ENCODE measurements around the gene GNG11. TPM values are rescaled to one million over a fixed set of nuclear protein-coding genes. Genes with fewer than 3 reads are reported as not detected.

The GNG11 gene
- not detected for total RNA-seq

- CTCF ChIA-PET, result interaction anchor here (0.5 to 1.0 kb wide), 4 partner anchors 19 to 557 kb away, joined by 3 to 4 read pairs (median 3); no protein-coding TSS in a partner anchor
- H3K36me3 Mint-ChIP-seq (ENCODE audit: low read depth), result no peaks in the 10 kb centered on the region
- H3K4me3 Mint-ChIP-seq, result peak within 1 kb of the TSS; percentile 40
- DNase-seq (peak; percentile 53), ATAC-seq (peak; percentile 75)
- no peaks in the 10 kb centered on the region for H3K4me1 Mint-ChIP-seq
- no peaks in the 10 kb centered on the region for H3K9me3 Mint-ChIP-seq (ENCODE audit: low read depth)
- no peak within 1 kb of the TSS for H3K27ac Mint-ChIP-seq
- intact Hi-C loops (cut with DNase I, micrococcal nuclease), result no loop called here
- POLR2A ChIA-PET, result no interaction called here
- peaks cover 30% of the 10 kb centered on the region for H3K27me3 Mint-ChIP-seq
Observed at GRCh38 chr7:93921607-93922566, at the start of gene GNG11. GNG11 (plus strand) TSS chr7:93921735; CDS start chr7:93922138, 403 bp downstream.

GRCh38 chr7:93873998-93874574 is 47.4 kb upstream of the GNG11 start:
- intact Hi-C loops (cut with DNase I, micrococcal nuclease), result no loop called here
- H3K27ac Mint-ChIP-seq, result no peak overlapping the region
- ChIA-PET CTCF (interaction anchor here (0.6 kb wide), 1 partner anchor 48 kb away, joined by 3 read pairs; the partner anchor contains the start of gene GNG11), POLR2A (no interaction called here)
- no peak overlapping the region for H3K4me3 Mint-ChIP-seq
- H3K36me3 Mint-ChIP-seq (ENCODE audit: low read depth), result no peaks in the 10 kb centered on the region
- no peak for DNase-seq
- no peaks in the 10 kb centered on the region for H3K4me1 Mint-ChIP-seq
- peaks cover 2% of the 10 kb centered on the region for H3K9me3 Mint-ChIP-seq (ENCODE audit: low read depth)
- H3K27me3 Mint-ChIP-seq, result no peaks in the 10 kb centered on the region
- no peak for ATAC-seq

GRCh38 chr7:93877742-93878141 is 43.8 kb upstream of the GNG11 start:
- no peaks in the 10 kb centered on the region for H3K27me3 Mint-ChIP-seq
- intact Hi-C loops (cut with DNase I, micrococcal nuclease), result no loop called here
- DNase-seq, result no peak
- POLR2A ChIA-PET, result no interaction called here
- CTCF ChIA-PET, result no interaction called here
- H3K4me3 Mint-ChIP-seq, result no peak overlapping the region
- H3K9me3 Mint-ChIP-seq (ENCODE audit: low read depth), result peaks cover 8% of the 10 kb centered on the region
- no peak for ATAC-seq
- no peaks in the 10 kb centered on the region for H3K4me1 Mint-ChIP-seq
- no peak overlapping the region for H3K27ac Mint-ChIP-seq
- no peaks in the 10 kb centered on the region for H3K36me3 Mint-ChIP-seq (ENCODE audit: low read depth)

GRCh38 chr7:93879356-93879755 is 42.2 kb upstream of the GNG11 start:
- CTCF ChIA-PET, result no interaction called here
- H3K4me3 Mint-ChIP-seq, result no peak overlapping the region
- H3K27ac Mint-ChIP-seq, result no peak overlapping the region
- peaks cover 7% of the 10 kb centered on the region for H3K9me3 Mint-ChIP-seq (ENCODE audit: low read depth)
- no peak for ATAC-seq
- intact Hi-C loops (cut with DNase I, micrococcal nuclease), result no loop called here
- no peaks in the 10 kb centered on the region for H3K4me1 Mint-ChIP-seq
- no peaks in the 10 kb centered on the region for H3K36me3 Mint-ChIP-seq (ENCODE audit: low read depth)
- no peaks in the 10 kb centered on the region for H3K27me3 Mint-ChIP-seq
- DNase-seq, result no peak
- POLR2A ChIA-PET, result no interaction called here

- intact Hi-C loops (cut with DNase I, micrococcal nuclease), result no loop called here
- Mint-ChIP-seq H3K4me3 (no peak overlapping the region), H3K36me3 (ENCODE audit: low read depth) (no peaks in the 10 kb centered on the region), H3K27ac (no peak overlapping the region), H3K9me3 (ENCODE audit: low read depth) (peaks cover 7% of the 10 kb centered on the region), H3K4me1 (no peaks in the 10 kb centered on the region), H3K27me3 (peaks cover 5% of the 10 kb centered on the region)
- CTCF ChIA-PET, result no interaction called here
- ATAC-seq, result no peak
- DNase-seq, result no peak
- POLR2A ChIA-PET, result no interaction called here
Observed at GRCh38 chr7:93882468-93882867, 39.1 kb upstream of the GNG11 start.

- Mint-ChIP-seq H3K4me1 (no peaks in the 10 kb centered on the region), H3K4me3 (no peak overlapping the region), H3K27me3 (peaks cover 11% of the 10 kb centered on the region), H3K27ac (no peak overlapping the region), H3K9me3 (ENCODE audit: low read depth) (peaks cover 7% of the 10 kb centered on the region), H3K36me3 (ENCODE audit: low read depth) (no peaks in the 10 kb centered on the region)
- intact Hi-C loops (cut with DNase I, micrococcal nuclease), result no loop called here
- CTCF ChIA-PET, result no interaction called here
- ATAC-seq (no peak), DNase-seq (no peak)
- POLR2A ChIA-PET, result no interaction called here
Observed at GRCh38 chr7:93883078-93883916, 38.2 kb upstream of the GNG11 start.

DNA sequence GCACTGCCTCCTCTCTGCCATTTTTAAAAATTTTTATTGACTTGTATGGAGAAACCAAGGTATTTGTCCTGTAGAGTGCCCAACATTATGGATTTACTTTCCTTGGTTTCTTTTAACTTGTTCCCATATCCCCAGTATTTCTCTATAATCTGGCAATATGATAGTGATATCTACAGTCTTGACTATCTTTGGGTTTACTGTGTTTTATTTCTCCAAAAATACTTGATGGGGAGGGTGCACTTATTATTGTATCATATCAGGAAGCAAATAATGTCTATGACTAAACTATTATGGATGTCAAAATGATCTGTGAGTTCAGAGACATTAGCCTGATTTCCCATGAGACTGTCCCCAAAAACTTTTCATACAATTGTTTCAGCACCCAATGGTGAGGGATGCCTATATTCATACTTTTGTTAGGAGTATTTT is 37.6 kb upstream of the GNG11 start:
- no peak for ATAC-seq
- no peak for DNase-seq
- H3K4me3 Mint-ChIP-seq, result no peak overlapping the region
- H3K27me3 Mint-ChIP-seq, result peaks cover 14% of the 10 kb centered on the region
- no peaks in the 10 kb centered on the region for H3K4me1 Mint-ChIP-seq
- ChIA-PET POLR2A (no interaction called here), CTCF (no interaction called here)
- H3K27ac Mint-ChIP-seq, result no peak overlapping the region
- no peaks in the 10 kb centered on the region for H3K36me3 Mint-ChIP-seq (ENCODE audit: low read depth)
- intact Hi-C loops (cut with DNase I, micrococcal nuclease), result no loop called here
- peaks cover 7% of the 10 kb centered on the region for H3K9me3 Mint-ChIP-seq (ENCODE audit: low read depth)

DNA sequence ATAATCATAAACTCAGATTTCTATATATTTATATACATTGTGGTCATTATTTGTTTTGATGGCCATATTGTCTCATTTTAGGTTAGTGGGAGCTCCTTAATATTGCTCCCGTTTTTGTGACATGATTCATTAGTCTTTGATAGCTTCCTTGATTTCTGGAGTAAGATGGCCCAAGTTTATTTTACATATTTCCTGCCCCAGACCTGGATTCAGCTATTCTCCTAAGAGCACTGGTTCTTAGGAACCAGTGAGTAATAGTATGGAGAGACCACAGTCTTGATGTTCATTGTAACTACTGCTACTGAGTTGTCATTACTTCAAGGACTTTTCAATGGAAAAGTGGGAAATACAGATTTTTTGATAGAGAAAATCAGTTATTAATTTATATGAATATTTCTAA is 37.0 kb upstream of the GNG11 start:
- POLR2A ChIA-PET, result no interaction called here
- intact Hi-C loops (cut with DNase I, micrococcal nuclease), result no loop called here
- CTCF ChIA-PET, result no interaction called here
- Mint-ChIP-seq H3K4me3 (no peak overlapping the region), H3K27me3 (peaks cover 19% of the 10 kb centered on the region), H3K9me3 (ENCODE audit: low read depth) (peaks cover 4% of the 10 kb centered on the region), H3K36me3 (ENCODE audit: low read depth) (no peaks in the 10 kb centered on the region), H3K27ac (no peak overlapping the region), H3K4me1 (peaks cover under 1% of the 10 kb centered on the region)
- no peak for DNase-seq
- no peak for ATAC-seq

GRCh38 chr7:93889261-93889660 is 32.3 kb upstream of the GNG11 start:
- peaks cover 9% of the 10 kb centered on the region for H3K4me1 Mint-ChIP-seq
- H3K27ac Mint-ChIP-seq, result no peak overlapping the region
- H3K36me3 Mint-ChIP-seq (ENCODE audit: low read depth), result no peaks in the 10 kb centered on the region
- POLR2A ChIA-PET, result no interaction called here
- no peak for DNase-seq
- peaks cover 45% of the 10 kb centered on the region for H3K27me3 Mint-ChIP-seq
- CTCF ChIA-PET, result interaction anchor here (0.6 to 1.1 kb wide), 2 partner anchors 18 to 711 kb away, joined by 3 read pairs; no protein-coding TSS in a partner anchor
- ATAC-seq, result no peak
- intact Hi-C loops (cut with DNase I, micrococcal nuclease), result no loop called here
- H3K4me3 Mint-ChIP-seq, result no peak overlapping the region
- no peaks in the 10 kb centered on the region for H3K9me3 Mint-ChIP-seq (ENCODE audit: low read depth)

DNA sequence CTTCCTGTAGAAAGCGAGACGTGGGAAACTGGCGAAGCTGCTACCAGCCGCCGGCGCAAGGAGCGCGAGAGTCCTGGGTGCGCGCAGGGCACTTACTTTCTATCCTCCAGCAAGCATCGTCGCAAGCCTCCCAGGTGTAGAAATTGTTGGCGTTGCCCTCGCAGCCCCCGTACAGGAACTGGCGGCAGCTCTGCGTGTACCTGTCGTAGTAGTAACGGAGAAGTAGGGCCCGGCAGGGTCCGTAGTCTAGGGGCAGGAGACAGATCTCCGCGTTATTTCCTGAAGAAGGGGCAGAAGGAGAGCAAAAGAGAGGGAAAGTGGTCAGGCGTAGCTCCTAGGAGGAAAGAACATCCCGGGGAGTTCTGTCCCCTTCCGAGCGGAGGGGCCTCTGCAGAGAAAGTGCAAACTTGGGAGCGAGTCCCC is 31.5 kb upstream of the GNG11 start:
- H3K27me3 Mint-ChIP-seq, result peaks cover 46% of the 10 kb centered on the region
- no peaks in the 10 kb centered on the region for H3K9me3 Mint-ChIP-seq (ENCODE audit: low read depth)
- DNase-seq (peak; percentile 32), ATAC-seq (peak; percentile 51)
- peak overlapping the region; percentile 32 for H3K4me3 Mint-ChIP-seq
- ChIA-PET CTCF (interaction anchor here (0.7 to 1.1 kb wide), 2 partner anchors 19 to 649 kb away, joined by 3 read pairs; no protein-coding TSS in a partner anchor), POLR2A (no interaction called here)
- no peak overlapping the region for H3K27ac Mint-ChIP-seq
- intact Hi-C loops (cut with DNase I, micrococcal nuclease), result no loop called here
- peaks cover 9% of the 10 kb centered on the region for H3K4me1 Mint-ChIP-seq
- H3K36me3 Mint-ChIP-seq (ENCODE audit: low read depth), result no peaks in the 10 kb centered on the region

DNA sequence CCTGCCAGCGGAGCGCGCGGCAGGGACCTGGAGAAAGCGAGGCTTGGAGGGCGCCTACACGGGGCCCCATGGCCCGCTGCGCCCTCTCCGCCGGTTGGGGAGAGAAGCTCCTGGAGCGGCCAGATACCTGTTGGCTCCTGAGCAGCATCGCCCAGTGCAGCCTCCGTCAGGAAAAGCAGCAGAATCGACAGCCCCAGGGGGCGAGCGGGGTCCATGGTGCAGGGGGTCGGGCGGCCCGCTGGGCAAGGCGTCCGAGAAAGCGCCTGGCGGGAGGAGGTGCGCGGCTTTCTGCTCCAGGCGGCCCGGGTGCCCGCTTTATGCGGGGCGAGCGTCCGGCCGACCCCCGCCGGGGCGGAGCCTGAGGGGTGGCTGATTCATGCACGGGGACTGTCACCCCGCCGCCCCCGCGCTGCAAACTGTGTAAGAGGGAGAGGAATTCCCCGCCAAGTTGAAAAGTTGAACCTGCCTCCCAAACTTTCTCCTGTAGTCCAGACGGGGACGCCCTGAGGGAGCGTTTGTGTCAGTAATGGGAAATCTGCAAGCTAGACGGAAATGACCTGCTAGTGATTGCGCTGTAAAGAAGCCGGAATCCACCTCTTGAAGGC is 31.0 kb upstream of the GNG11 start, which contains the start of gene TFPI2:
Gene TFPI2, minus strand, starts transcription at position 290 of the 605 bp plus-strand sequence. Its CDS starts 75 bp downstream, at position 215.
- ChIA-PET CTCF (interaction anchor here (0.6 to 0.7 kb wide), 3 partner anchors 22 to 649 kb away, joined by 3 to 4 read pairs (median 3); no protein-coding TSS in a partner anchor), POLR2A (no interaction called here)
- peak; percentile 55 for ATAC-seq
- Mint-ChIP-seq H3K4me3 (peak within 1 kb of the TSS; percentile 32), H3K27me3 (peaks cover 47% of the 10 kb centered on the region), H3K9me3 (ENCODE audit: low read depth) (no peaks in the 10 kb centered on the region), H3K36me3 (ENCODE audit: low read depth) (no peaks in the 10 kb centered on the region), H3K27ac (no peak within 1 kb of the TSS), H3K4me1 (peaks cover 9% of the 10 kb centered on the region)
- DNase-seq, result peak; percentile 57
- intact Hi-C loops (cut with DNase I, micrococcal nuclease), result no loop called here
